HG02642 (cell line): Measurements from ENCODE around the gene DKC1.
"Not testable (repeated sequence)": the region's sequence is repeated elsewhere in the genome, so short reads cannot be mapped to it uniquely, and the experiment has no call there.

Experiments
- ATAC-seq: cut with Tn5 transposase; IDR thresholded peaks from one replicate; pipeline ENCODE4 v1.9.1; 2021; ENCODE audit warnings: mild to moderate bottlenecking; ENCODE audit not compliant: unreplicated experiment, poor library complexity

Gene DKC1

DNA sequence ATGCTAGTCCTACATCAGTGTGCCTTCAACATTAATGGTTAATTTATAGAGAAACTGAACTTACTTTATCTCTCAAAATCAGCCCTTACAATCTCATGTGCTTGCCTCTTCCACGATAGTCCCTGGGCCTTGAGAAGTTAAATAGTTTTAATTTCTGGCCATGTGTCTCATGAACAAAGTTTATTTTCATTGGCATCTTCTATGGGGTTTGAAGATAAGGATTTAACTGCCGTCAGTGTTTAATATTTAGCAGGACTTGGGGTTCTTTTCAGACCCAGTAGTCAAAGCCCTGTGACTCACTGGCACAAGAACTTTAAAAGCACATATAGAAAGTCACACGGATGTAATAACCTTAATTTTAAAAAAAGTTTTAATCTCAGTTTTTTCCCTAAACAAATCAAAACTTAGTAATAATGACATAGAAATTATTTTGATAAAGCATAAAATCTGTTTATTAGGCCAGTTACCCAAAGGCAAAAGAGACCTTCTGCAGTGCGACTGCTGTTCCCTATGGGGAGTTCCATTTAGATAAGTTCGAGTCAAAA, 52.7 kb downstream of the DKC1 start:
- no peak for ATAC-seq

- not testable (repeated sequence) for ATAC-seq
Measured at GRCh38 chrX:154816326-154816898, 53.7 kb downstream of the DKC1 start.

DNA sequence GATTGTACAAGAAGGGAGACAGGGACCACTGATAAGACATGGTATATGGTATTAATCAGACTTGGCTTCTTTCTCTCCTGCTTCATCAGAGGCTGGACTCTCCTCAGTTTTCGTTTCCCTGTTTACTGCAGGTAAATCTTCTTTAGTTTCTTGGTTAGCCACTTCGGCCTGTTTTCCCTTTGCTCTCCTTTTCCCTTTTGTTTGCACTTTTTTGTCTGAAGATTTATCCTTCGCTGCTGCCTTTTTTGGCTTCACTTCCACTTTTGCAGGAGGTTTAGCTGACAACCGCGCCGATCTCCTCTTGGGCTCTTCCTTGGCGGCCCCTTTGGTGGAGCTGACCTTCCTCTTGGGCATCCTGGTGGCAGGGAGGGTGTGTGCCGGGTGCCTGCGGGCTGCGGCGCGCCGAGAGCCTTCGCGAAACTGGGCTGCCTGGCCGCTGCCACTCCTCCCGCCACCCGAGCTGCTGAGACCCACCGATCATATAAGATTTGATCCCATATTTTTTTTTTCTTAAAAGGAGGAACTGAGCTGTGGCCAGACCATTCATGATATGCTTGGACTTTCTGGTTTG, 54.5 kb downstream of the DKC1 start:
- not testable (repeated sequence) for ATAC-seq

GRCh38 chrX:154818916-154819770, 56.5 kb downstream of the DKC1 start:
- ATAC-seq = no peak

- ATAC-seq = no peak
Measured at GRCh38 chrX:154819771-154820341, 57.2 kb downstream of the DKC1 start.

DNA sequence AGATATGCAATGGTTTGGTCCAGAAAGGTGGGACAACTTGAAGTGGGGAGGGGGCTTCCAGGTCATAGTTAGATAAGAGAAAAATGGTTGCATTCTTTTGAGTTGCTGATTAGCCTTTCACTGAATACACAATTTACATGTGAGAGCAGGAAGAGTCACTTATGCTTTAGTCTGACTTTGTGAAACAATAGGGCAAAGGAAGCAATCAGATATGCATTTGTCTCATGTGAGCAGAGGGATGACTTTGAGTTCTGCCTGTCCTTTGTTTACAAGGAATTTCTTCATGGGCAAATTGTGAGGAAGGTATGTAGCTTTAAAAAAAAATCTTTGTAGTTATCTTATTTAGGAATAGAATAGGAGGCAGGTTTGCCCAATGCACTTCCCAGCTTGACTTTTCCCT, 58.9 kb downstream of the DKC1 start:
- no peak for ATAC-seq

GRCh38 chrX:154822029-154822428, 59.4 kb downstream of the DKC1 start:
- ATAC-seq = no peak

DNA sequence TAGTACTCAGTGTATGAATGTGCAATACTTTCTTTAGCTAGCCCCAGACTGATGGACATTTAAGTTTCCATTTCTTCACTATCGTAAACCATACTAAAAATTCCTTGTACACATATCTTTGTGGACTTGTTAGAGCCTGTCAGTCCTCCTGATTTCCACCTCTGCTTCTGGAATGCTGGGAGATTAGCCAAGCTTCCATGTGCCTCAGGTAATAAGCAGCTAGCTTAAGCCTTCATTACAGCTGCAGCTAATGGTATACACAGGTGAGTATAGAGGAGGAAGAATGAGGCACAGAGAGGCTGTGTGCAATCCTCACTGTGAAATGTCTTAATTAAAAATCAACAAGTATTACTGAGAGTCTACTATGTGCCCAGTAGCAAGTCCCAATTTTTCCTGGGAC, 62.0 kb downstream of the DKC1 start:
- no peak for ATAC-seq

DNA sequence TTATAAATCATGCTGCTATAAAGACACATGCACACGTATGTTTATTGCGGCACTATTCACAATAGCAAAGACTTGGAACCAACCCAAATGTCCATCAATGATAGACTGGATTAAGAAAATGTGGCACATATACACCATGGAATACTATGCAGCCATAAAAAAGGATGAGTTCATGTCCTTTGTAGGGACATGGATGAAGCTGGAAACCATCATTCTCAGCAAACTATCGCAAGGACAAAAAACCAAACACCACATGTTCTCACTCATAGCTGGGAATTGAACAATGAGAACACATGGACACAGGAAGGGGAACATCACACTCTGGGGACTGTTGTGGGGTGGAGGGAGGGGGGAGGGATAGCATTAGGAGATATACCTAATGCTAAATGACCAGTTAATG, 62.9 kb downstream of the DKC1 start:
- ATAC-seq = not testable (repeated sequence)
